ENCODE results near the gene CDK5R1.

DNA sequence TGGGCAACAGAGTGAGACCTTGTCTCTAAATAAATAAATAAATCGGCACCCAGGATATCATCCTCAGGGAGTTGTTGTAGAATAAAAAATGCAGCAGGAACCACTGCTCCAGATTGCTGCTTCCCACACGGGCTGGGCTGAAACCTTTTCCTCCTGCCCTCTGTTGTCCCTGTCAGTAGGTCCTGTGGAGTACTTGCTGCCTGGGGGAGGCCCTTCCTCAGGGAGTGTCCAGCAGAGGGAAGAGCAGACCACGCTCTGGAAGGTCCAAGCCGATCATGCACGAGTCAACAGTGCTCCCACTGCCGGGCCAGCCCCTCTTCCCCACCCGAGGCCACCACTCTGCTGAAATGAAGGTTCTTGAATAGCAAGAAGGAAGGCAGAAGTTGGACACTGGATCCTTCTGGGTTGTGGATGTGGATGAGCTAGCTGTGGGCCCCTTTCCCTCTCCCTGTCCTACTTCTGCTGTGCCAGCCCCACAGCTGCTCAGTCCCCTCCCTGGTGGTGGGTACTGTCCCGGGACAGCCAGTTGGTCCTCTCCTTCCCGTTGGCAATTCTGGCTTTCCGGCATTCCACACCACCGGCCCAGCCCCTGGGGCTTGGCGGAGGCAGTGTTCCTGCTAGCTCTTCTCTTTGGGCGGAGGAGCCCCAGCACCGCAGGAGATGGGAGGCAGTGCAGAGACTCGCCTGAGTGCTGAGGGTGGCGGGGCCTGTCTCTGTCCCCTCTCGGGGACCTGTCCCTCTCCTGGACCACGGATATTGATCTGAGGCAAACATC lies 10.8 kb downstream of the CDK5R1 start:
- no peak for TF ChIP-seq POLR2A (IDR thresholded peaks at IDR 0.05)
- TF ChIP-seq, protein P1, sequence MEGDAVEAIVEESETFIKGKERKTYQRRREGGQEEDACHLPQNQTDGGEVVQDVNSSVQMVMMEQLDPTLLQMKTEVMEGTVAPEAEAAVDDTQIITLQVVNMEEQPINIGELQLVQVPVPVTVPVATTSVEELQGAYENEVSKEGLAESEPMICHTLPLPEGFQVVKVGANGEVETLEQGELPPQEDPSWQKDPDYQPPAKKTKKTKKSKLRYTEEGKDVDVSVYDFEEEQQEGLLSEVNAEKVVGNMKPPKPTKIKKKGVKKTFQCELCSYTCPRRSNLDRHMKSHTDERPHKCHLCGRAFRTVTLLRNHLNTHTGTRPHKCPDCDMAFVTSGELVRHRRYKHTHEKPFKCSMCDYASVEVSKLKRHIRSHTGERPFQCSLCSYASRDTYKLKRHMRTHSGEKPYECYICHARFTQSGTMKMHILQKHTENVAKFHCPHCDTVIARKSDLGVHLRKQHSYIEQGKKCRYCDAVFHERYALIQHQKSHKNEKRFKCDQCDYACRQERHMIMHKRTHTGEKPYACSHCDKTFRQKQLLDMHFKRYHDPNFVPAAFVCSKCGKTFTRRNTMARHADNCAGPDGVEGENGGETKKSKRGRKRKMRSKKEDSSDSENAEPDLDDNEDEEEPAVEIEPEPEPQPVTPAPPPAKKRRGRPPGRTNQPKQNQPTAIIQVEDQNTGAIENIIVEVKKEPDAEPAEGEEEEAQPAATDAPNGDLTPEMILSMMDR (IDR thresholded peaks at IDR 0.05): no peak

Measured in body of pancreas (tissue), 4 donors.